D721Med (cell line): ENCODE results near the gene HK3.

Source experiments
- DNase-seq: peaks from one replicate; pipeline ENCODE4 v3.0.0; 2011; ENCODE audit warnings: low spot score; ENCODE audit not compliant: insufficient read length
- FAIRE-seq: peaks from 2 replicates; lab custom pipeline; 2011; peaks lifted over from hg19 to GRCh38; lab: Jason Lieb, UNC
- TF ChIP-seq, protein P1 (sequence below): IDR thresholded peaks from 2 replicates; pipeline ENCODE4 v1.5.1; 2012; ENCODE audit warnings: mild to moderate bottlenecking, control low read depth; ENCODE audit not compliant: insufficient read depth; ENCODE audit errors: missing control alignments

Gene HK3

DNA sequence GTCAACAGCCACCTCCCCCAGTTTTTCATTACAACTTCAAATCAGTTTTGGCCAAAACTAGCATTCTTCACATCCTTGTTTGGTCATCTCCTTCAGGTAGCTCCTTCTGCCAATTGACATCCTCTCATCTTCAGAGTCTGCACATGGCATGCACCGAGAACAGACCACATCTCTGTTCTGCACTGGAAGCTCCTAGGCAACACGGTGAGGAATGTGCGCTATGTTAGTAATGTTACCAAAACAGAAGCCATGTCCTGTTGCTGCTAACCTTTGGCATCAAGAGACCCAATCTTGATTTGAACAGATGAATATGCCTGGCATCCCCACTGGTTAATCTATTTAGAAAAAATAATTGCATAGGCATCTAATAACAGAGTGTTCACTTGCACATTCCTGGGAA is 5.1 kb upstream of the HK3 start:
- DNase-seq (no peak), FAIRE-seq (no peak)
- TF ChIP-seq, protein P1, sequence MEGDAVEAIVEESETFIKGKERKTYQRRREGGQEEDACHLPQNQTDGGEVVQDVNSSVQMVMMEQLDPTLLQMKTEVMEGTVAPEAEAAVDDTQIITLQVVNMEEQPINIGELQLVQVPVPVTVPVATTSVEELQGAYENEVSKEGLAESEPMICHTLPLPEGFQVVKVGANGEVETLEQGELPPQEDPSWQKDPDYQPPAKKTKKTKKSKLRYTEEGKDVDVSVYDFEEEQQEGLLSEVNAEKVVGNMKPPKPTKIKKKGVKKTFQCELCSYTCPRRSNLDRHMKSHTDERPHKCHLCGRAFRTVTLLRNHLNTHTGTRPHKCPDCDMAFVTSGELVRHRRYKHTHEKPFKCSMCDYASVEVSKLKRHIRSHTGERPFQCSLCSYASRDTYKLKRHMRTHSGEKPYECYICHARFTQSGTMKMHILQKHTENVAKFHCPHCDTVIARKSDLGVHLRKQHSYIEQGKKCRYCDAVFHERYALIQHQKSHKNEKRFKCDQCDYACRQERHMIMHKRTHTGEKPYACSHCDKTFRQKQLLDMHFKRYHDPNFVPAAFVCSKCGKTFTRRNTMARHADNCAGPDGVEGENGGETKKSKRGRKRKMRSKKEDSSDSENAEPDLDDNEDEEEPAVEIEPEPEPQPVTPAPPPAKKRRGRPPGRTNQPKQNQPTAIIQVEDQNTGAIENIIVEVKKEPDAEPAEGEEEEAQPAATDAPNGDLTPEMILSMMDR: no peak

DNA sequence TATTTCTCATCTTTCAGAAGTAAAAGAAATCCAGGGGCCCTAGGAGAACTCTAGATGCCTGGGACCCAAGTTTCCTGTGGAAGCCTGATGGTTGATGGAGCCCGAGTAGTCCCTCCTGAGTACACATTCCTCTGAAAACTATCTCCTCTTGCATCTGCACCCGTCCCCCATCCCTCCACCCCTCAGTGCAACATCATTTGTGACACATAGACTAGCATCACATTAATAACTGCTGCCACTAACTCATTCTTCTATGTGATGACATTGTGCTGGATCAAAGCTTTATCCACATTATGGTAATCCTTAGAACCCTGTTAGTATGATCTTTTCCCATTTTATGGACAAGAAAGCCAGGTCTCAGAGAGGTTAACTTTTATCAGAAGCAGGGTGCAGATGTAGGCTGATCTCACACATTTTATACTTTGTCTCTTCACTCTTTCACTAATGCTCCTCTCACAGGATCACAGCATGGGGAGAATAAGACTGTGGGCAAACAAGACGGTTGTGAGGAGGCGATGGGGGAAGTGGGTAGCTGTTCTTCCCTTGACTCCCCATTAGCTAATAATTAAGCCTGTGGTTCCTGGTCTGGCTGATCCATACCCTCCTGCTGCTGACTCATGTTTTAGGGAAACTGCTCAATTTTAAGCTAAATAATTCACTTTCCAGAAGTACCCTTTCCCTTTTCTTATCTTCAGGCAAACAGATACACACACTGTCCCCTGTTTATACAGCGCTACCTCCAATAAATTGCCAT is 3.9 kb upstream of the HK3 start:
- FAIRE-seq (no peak), DNase-seq (no peak)
- TF ChIP-seq, protein P1: no peak

DNA sequence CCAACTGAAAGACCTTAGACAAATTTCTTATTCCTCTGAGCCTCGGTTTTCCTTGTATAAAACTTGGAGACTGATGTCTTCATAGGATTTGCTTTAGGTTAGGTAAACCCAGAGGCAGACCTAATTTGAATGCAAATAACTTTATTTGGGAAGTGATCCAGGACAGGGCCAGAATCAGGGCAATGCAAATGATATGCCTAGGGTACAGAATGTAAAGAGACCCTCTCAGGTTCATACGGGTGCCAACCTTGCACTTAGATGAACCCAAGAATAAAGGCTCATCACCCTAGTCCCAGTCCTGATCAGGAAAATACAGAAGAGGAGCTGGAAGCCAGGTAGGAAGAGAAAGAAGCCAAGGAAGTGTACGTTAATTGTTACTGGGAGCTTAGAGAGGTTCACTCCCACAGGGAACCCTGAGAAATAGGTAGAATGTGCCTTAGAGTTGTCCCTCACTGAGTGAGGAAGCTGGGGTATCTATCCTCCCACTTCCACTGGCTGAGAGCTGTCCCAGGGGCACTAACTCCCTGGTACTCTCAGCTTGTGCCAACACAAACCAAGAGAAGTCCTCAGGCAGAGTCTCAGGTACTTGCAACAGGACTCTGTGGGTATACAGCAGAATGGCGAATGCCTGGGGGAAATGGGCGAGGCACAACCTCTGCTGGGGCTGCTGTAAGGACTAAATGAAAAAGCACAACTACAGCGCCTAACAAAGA is 3.1 kb upstream of the HK3 start:
- DNase-seq (no peak), FAIRE-seq (no peak)

DNA sequence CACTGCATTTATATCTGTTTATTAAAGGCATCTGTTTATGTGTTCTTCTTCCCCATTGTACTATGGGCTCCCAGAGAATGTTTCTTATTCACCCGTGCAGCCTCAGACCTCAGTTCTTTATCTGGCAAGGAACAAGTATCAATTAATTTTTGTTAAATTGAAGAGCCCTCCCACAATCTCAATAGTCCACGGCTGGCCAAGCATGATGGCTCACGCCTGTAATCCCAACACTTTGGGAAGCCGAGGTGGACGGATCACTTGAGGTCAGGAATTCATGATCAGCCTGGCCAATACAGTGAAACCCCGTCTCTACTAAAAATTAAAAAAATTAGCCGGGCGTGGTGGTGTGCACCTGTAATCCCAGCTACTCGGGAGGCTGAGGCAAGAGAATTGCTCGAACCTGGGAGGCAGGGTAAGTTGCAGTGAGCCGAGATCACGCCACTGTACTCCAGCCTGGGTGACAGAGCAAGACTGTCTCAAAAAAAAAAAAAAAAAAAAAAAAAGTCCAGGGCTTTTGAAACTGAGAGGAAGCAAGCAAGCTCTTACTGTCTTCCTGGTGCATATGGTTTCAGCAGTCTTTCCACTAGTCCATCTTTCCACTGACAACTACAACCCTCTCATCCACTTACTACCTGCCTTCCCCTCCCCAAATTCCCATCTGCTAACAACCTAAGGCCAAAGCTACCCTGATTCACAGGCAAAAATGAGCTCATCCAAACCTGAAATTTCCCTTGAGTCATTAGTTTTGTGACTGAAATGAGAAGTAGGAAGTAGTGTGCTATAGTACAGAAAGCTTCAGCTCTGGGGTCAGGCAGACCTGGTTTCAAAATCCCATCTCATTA is 2.3 kb upstream of the HK3 start:
- FAIRE-seq: no peak

More for the DNA sequence above, 3.1 kb upstream of the HK3 start:
- TF ChIP-seq, protein P1: no peak

DNA sequence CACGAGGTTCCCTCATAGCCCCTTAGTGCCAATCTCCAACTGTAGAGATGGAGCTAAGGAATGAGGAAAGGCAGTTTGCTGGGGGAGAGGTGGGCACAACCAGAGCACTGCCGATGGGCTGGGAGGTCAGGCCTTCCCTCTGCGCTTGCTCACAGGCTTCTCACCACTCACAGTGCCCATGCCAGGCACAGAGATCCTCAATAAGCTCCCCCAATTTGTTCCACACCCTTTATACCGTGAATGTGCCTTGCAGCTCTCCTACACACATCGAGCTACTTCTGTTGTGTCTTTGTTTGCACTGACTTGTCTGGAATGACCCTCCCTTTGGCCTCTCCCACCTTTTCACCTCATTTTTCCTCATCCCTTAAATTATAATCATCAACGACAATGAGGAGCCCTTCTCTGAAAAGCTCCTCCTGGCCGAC is 1.6 kb upstream of the HK3 start:
- DNase-seq (no peak), FAIRE-seq (no peak)
- TF ChIP-seq, protein P1: no peak

More for the DNA sequence above, 2.3 kb upstream of the HK3 start:
- TF ChIP-seq, protein P1: no peak
- DNase-seq: no peak

DNA sequence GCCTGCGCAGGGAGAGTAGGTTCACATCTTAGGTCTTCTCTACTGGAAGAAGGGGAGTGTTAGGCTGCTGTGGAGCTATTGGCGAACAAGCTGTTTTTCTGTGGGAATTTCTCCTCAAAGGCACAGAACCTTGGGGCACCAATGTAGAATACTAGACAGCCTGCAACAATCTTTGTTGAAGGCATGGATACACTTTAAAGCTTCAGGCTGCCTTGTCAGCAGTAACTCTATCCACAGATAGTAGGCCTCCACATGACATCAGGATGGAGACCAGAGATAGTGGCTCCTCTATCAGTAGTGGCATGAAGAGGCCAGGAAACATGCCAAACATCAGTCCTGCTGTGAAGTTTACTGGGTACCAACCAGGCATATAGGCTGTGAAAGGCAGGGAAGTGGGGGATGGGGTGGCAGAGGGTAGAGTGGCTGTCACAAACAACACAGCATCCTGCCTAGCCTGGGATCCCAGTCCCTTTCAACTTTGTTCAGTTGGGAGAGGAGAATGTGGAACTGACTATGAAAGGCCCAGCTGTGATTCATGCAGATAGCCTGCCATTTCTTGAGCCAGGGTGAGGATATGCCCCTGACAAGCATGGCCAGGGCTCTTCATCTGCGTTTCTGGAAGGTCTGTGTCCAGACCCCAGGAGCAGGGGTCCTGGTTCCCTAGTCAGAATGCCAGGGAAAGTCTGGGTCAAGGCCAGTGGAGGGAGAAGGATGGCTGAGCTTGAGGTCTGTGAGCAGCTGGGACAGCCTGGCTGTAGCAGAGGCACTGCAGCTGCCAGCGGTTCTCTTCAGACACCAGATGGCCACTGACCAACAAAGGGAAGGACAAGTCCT is 1.0 kb upstream of the HK3 start:
- DNase-seq (no peak), FAIRE-seq (no peak)
- TF ChIP-seq, protein P1: no peak
